ENCODE data around the gene MEI1.

MEI1 gene

DNA sequence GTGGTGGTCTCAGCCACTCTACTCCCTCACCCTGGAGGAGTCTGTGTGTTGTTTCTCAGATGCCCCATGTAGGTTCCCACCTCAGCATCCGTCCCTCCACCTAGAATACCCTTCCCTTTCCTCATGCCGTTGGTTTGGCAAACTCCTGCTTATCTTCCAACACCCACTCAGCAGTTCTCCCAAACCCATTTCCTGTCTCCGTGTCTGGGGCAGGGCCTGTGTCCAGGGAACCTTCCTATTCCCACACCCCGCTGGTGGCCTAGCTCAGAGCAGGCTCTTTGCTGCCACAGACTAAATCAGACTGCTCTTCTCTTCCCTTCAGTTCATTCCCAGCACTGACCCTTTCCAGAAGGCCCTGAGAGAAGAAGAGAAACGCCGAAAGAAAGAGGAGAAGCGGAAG, 126.1 kb downstream of the MEI1 start:
- no peaks in the 10 kb centered on the region for H3K79me2 ChIP-seq (ENCODE audit: insufficient read depth, low read length)
- H3K4me2 ChIP-seq (ENCODE audit: low read depth, low read length, poor library complexity, severe bottlenecking): no peak overlapping the region
- H3K9me3 ChIP-seq (ENCODE audit: insufficient read depth, low read depth, low read length): no peaks in the 10 kb centered on the region
- H4K20me1 ChIP-seq (ENCODE audit: insufficient read depth, low read length, poor library complexity, severe bottlenecking): no peaks in the 10 kb centered on the region
- H3K9ac ChIP-seq (ENCODE audit: low read depth, low read length, poor library complexity, severe bottlenecking): no peak overlapping the region
- TF ChIP-seq EZH2phosphoT487 (IDR thresholded peaks at IDR 0.05; ENCODE audit: borderline replicate concordance): no peak
- TF ChIP-seq, protein P1, sequence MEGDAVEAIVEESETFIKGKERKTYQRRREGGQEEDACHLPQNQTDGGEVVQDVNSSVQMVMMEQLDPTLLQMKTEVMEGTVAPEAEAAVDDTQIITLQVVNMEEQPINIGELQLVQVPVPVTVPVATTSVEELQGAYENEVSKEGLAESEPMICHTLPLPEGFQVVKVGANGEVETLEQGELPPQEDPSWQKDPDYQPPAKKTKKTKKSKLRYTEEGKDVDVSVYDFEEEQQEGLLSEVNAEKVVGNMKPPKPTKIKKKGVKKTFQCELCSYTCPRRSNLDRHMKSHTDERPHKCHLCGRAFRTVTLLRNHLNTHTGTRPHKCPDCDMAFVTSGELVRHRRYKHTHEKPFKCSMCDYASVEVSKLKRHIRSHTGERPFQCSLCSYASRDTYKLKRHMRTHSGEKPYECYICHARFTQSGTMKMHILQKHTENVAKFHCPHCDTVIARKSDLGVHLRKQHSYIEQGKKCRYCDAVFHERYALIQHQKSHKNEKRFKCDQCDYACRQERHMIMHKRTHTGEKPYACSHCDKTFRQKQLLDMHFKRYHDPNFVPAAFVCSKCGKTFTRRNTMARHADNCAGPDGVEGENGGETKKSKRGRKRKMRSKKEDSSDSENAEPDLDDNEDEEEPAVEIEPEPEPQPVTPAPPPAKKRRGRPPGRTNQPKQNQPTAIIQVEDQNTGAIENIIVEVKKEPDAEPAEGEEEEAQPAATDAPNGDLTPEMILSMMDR (conservative IDR thresholded peaks at IDR 0.05; ENCODE audit: low read length): no peak
- no peak overlapping the region for H3K4me3 ChIP-seq (ENCODE audit: low read length, poor library complexity, severe bottlenecking)
- H3K9me2 ChIP-seq (replicated peaks; ENCODE audit: low read depth, low read length): no peaks in the 10 kb centered on the region
- H3F3A ChIP-seq (ENCODE audit: low read depth): no peaks in the 10 kb centered on the region
- H3K4me1 ChIP-seq (ENCODE audit: insufficient read depth, low read length, poor library complexity, severe bottlenecking): peaks cover 16% of the 10 kb centered on the region
- H2AFZ ChIP-seq (ENCODE audit: low read length): no peak overlapping the region
- peaks cover 19% of the 10 kb centered on the region; the same call in 1 of the 2 replicates for H3K36me3 ChIP-seq (ENCODE audit: insufficient read depth, low read length)
- no peaks in the 10 kb centered on the region for H3K27me3 ChIP-seq (ENCODE audit: insufficient read depth, low read length, poor library complexity, severe bottlenecking)

DNA sequence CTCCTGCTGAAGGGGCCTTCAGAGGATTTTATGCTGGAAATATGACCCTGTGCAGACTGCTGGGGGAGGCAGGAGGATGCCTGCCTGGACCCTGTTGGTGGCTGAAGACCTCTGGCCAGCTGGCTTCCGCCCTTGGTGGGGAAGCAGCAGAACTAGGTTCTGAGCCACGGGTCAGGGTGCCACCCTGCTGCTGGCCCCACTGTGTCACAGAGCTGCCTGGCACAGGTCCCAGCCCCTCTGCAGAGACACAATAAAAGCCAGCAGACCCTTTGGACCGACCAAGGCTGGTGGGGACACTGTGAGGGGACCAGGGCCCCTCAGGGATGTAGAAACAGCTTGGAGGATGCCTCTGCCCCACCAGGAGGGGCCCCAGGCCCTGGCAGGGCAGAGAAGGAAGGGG, 126.7 kb downstream of the MEI1 start:
- TF ChIP-seq, protein P1 (conservative IDR thresholded peaks at IDR 0.05; ENCODE audit: low read length): no peak
- TF ChIP-seq EZH2phosphoT487 (IDR thresholded peaks at IDR 0.05; ENCODE audit: borderline replicate concordance): no peak
- H3K9me2 ChIP-seq (replicated peaks; ENCODE audit: low read depth, low read length): no peaks in the 10 kb centered on the region
- no peak overlapping the region for H2AFZ ChIP-seq (ENCODE audit: low read length)
- no peaks in the 10 kb centered on the region for H4K20me1 ChIP-seq (ENCODE audit: insufficient read depth, low read length, poor library complexity, severe bottlenecking)
- no peaks in the 10 kb centered on the region for H3K79me2 ChIP-seq (ENCODE audit: insufficient read depth, low read length)
- H3K27me3 ChIP-seq (ENCODE audit: insufficient read depth, low read length, poor library complexity, severe bottlenecking): no peaks in the 10 kb centered on the region
- H3K36me3 ChIP-seq (ENCODE audit: insufficient read depth, low read length): peaks cover 19% of the 10 kb centered on the region; the same call in 1 of the 2 replicates
- H3F3A ChIP-seq (ENCODE audit: low read depth): no peaks in the 10 kb centered on the region
- H3K4me2 ChIP-seq (ENCODE audit: low read depth, low read length, poor library complexity, severe bottlenecking): no peak overlapping the region
- peaks cover 21% of the 10 kb centered on the region for H3K4me1 ChIP-seq (ENCODE audit: insufficient read depth, low read length, poor library complexity, severe bottlenecking)
- H3K9me3 ChIP-seq (ENCODE audit: insufficient read depth, low read depth, low read length): no peaks in the 10 kb centered on the region
- H3K4me3 ChIP-seq (ENCODE audit: low read length, poor library complexity, severe bottlenecking): no peak overlapping the region
- H3K9ac ChIP-seq (ENCODE audit: low read depth, low read length, poor library complexity, severe bottlenecking): no peak overlapping the region

DNA sequence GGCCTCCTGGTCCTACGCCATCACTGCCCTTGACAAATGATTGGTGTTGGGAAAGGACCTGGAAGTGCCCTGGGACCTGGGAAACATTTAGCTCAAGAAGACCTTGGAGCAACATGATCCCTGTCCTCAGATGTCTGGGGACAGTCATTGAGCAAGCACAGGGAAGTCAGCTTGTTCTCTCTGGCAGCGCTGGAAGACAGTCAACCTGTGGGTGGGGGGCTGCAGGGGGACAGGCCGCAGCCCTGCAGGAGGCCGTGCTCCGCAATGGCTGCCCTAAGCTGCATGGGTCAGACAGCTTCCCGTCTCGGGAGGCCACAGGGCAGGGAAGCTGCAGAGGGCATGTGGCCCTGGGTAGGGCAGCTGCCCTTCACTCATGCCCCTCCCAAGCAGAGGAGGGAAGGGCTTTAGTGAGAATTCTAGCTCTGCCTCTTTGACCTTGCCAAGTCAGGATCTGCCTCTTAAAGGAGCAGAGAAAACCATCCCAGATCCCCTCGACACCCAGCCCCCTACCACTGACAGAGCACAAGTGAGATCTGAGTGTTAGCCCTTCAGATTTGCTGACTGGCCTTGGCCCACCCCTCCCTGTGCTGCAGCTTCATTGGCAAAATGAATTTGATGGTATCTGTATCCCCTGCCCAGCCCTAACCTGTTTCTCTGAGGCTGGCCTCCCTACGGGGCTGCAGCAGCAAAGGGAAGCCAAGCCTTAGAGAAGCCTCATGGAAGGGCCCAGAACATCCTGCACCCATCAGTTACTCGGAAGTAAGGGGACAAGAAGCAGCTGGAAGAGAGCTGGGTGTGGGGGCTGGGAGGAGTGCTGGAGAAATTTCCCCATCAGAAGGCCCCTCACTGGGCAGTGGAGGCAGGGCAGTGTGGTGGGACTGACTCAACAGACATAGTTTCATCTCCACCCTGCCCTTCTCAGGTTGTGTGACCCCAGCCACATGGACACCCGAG, 127.4 kb downstream of the MEI1 start:
- H3K4me2 ChIP-seq (ENCODE audit: low read depth, low read length, poor library complexity, severe bottlenecking): no peak overlapping the region
- no peaks in the 10 kb centered on the region for H4K20me1 ChIP-seq (ENCODE audit: insufficient read depth, low read length, poor library complexity, severe bottlenecking)
- no peaks in the 10 kb centered on the region for H3K9me3 ChIP-seq (ENCODE audit: insufficient read depth, low read depth, low read length)
- H3K27me3 ChIP-seq (ENCODE audit: insufficient read depth, low read length, poor library complexity, severe bottlenecking): no peaks in the 10 kb centered on the region
- TF ChIP-seq, protein P1 (conservative IDR thresholded peaks at IDR 0.05; ENCODE audit: low read length): no peak
- TF ChIP-seq EZH2phosphoT487 (IDR thresholded peaks at IDR 0.05; ENCODE audit: borderline replicate concordance): no peak
- no peak overlapping the region for H3K4me3 ChIP-seq (ENCODE audit: low read length, poor library complexity, severe bottlenecking)
- no peaks in the 10 kb centered on the region for H3F3A ChIP-seq (ENCODE audit: low read depth)
- no peak overlapping the region for H2AFZ ChIP-seq (ENCODE audit: low read length)
- peaks cover 27% of the 10 kb centered on the region for H3K4me1 ChIP-seq (ENCODE audit: insufficient read depth, low read length, poor library complexity, severe bottlenecking)
- H3K9ac ChIP-seq (ENCODE audit: low read depth, low read length, poor library complexity, severe bottlenecking): no peak overlapping the region
- peaks cover 6% of the 10 kb centered on the region; the same call in 1 of the 2 replicates for H3K79me2 ChIP-seq (ENCODE audit: insufficient read depth, low read length)
- no peaks in the 10 kb centered on the region for H3K9me2 ChIP-seq (replicated peaks; ENCODE audit: low read depth, low read length)
- peaks cover 19% of the 10 kb centered on the region; the same call in 1 of the 2 replicates for H3K36me3 ChIP-seq (ENCODE audit: insufficient read depth, low read length)

Data from Loucy (cell line).